Stimulated activated CD4-positive, alpha-beta T cell treated with anti-CD3 and anti-CD28 coated beads, Interleukin-1b, Interleukin-23, amount 100 ng/mL, for 1 hour (primary cell): ENCODE measurements around the gene TFDP1.

Source experiments
- DNase-seq, 2 donors: peaks; one replicate each; pipeline ENCODE4 v3.0.0-alpha.2; 2020; ENCODE audit warnings: low read depth in 2 of 2

Gene TFDP1, protein sequence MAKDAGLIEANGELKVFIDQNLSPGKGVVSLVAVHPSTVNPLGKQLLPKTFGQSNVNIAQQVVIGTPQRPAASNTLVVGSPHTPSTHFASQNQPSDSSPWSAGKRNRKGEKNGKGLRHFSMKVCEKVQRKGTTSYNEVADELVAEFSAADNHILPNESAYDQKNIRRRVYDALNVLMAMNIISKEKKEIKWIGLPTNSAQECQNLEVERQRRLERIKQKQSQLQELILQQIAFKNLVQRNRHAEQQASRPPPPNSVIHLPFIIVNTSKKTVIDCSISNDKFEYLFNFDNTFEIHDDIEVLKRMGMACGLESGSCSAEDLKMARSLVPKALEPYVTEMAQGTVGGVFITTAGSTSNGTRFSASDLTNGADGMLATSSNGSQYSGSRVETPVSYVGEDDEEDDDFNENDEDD

DNA sequence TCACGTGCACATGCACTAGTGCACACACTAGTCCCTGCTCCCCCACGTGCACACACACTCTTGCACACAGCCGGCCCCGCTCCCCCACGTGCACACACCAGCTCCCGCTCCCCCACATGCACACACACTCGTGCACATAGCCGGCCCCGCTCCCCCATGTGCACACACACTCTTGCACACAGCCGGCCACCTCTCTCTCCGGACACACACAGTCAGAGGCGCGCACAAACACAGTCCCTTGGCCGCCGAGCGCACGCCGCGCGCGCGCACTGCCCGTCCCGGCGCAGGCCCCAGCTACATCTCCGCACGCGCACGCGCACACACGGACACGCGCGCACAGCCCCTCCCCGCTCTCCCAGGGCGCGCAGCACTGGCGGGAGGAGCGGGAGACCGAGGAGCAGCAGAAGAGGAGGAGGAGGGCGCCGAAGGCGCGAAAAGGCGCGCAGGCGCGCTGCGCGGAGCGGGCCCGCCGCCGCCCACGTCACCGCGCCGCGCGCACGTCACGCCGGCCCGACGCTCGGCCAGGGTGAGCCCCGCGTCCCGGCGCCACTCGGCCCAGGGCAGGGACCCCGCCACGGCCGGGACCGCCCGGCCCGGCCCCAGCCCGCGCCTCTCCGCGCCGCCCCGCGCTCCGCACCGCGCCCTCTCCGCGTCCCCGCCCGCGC lies at the start of gene TFDP1:
Gene TFDP1 (plus strand): TSS at position 549 of the 665 bp plus-strand sequence. CDS start 1,085 bp downstream, outside the sequence.
- DNase-seq: peak; percentile 8 to 37

DNA sequence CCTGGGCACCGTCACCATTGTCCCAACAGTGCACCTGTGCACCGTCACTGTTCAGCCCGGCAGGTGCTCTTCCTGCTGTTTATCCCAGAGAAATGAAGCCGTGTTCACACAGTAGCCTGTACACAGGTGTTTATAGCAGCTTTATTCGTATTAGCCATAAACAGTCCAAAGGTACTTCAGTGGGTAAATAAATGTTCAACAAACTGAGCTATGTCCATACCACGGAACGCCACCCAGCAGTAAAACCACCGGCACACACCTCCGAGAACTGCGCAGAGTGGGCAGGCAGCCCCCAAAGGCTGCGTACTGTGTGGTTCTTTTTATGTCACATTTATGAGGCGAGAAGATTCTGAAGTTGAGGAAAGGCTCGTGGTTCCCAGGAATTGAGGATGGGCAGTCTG lies 49.2 kb upstream of the TFDP1 start:
- no peak for DNase-seq

DNA sequence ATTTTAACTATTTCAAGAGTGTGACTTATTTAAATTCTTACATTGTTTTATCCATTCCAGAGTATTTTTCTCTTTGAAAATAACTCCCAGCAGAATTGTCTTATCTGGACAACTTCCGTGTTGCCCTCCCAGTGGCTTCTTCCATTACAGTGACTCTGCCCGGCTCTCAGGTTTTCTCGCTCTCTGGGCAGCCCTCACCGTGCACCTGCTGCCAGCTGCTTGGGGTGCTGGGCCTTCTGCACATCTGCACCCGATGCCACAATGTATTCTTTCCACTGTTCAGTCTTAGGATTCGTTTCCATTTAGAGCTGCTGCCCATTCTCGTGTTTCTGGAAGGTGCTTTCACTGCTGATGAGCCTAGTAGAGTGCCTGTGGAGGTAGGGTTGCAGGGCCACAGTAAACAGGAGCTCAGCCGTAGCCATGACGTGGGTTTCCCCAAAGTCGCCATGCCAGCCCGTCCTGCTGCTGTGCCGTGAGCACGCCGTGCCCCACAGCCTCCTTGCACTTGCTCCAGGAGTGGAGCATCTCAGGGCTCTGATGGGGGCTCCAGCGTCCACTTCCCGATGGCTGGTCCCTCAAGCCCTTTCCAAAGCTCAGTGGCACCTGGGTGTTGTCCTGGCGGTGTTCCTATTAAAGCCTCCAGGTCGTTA lies 48.0 kb upstream of the TFDP1 start:
- DNase-seq: no peak

DNA sequence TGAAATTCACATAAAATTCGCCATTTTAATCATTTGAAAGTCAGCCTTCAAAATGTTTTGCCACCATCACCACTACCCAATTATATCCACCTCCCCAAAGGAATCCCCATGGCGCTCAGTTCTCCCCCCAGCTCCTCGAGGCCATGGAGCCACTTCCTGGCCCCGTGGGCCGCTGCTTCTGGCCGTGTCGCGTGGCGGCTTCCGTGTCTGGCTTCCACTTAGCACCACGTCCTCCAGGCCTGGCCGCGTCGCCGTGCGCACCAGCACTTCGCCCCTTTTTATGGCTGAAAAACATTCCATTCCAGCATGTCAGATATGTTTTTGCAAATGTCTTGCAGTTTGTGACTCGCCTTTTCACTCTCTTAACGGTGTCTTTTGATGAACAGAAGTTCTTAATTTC lies 47.3 kb upstream of the TFDP1 start:
- DNase-seq: no peak

DNA sequence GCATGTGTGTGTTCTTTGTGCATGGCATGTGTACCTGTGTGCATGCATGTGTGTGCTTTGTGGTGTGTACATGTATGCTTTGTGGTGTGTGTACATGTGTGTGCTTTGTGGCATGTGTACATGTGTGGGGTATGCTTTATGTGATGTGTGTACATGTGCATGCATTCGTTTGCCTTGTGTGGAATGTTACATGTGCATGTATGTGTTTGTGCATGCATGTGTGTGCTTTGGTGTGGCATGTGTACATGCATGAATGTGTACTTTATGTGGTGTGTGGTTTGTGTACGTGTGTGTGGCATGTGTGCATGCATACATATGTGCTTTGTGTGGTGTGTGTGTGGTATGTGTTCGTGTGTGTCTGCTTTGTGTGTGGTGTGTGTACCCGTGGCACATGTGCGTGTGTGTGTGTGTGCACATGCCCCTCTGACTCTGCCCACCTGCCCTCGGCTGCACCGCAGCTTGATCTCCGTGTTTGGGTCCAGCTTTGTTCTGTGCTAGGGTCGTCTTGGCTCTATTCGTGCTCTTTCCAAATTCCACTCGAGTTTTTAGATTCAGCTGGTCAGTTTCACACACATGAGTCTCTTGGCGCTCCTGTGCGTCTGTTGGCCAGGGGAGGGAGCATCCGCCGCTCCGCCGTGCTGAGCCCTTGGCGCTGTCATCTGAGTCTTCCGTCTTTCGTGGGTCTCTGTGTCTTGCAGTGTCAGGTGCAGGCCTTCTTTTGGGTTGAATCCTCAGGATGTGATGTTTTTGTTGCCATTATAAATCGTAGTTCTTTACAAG lies 46.5 kb upstream of the TFDP1 start:
- DNase-seq: no peak

DNA sequence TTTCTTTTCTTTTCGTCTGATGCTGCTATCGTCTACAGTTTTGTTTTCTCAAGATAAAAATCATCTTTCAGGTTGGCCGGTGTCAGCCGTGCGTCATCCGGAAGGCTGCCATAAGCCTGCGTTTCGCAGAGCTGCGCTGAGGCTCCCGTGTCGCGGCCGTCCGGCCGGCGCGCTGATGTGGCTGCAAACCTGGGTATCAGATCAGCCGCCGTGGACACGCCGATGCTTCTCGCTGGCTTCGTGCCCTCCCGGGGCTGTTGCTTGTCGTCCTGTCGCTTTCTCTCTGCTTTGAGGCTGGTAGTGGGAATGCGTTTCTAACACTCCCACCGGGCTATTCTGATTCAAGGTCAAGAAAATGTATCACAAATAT lies 45.9 kb upstream of the TFDP1 start:
- DNase-seq: no peak

DNA sequence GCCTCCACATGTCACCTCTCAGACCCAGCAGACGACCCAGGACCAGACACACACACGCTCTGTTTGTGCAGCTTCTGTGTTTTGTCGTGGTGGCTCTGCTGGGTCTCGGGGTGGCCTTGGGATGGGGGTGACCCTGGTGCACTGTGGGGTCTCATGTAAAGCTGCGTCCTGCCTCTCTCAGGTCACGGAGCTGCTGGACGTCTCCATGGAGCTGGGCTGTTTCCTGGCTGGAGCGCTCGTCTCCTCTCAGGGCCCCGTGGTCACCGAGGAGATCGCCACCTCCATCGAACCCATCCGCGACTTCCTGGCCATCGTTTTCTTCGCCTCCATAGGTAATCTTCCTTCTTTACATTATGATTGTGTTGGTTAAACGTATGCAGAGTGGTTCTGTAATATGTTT lies 45.4 kb upstream of the TFDP1 start:
- no peak for DNase-seq

DNA sequence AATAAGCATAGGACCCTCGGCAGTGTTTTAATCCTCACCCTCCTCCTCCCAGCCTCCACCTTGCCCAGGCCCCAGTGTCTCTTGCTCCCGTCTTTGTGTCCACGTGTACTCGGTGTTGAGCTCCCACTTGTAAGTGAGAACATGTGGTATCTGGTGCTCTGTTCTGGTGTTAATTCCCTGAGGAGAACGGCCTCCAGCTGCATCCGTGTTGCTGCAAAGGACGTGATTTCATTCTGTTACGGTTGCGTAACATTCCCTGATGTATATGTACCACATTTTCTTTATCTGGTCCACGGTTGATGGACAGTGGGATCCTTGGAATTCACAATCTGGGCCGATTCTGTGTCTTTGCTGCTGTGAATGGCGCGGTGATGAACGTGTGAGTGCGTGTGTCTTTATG lies 44.7 kb upstream of the TFDP1 start:
- no peak for DNase-seq

DNA sequence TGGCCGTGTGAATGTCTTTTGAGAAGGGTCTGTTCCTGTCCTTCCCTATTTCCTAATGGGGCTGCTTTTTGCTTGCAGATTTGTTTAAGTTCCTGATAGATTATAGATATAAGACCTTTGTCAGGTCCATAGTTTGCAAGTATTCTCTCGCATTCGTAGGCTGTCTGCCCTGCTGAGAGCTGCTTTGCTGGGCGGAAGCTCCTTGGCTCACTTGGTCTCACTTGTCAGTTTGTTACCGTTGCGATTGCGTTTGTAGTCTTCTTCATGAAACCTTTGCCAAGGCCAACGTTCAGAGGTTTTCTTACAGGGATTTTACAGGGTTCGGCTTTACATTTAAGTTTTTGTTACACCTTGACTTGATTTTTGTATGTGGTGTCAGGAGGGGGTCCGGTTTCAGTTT lies 44.0 kb upstream of the TFDP1 start:
- DNase-seq: no peak

DNA sequence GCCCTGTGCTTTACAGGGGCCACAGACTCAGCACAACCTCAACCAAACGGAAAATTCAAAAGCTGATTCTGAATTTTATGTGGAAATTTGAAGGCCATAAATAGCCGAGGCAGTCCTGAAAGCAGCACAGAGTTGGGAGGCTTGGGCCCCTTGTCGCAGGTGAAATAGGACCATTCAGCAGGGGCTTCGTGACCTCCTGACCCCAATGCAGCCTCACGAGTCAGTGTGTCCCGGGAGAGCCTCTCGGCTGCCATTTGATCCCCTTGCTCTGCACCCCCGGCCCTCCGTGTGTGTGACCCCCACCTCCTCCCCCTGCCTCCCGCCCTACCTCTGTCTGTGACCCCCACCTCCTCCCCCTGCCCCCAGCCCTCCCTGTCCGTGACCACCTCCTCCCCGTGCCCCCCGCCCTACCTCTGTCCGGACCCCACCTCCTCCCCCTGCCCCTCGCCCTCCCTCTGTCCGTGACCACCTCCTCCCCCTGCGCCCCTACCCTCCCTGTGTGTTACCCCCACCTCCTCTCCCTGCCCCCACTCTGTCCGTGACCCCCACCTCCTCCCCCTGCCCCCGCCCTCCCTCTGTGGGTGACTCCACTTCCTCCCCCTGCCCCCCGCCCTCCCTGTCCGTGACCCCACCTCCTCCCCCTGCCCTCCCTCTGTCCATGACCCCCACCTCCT lies 41.7 kb upstream of the TFDP1 start:
- DNase-seq: no peak

DNA sequence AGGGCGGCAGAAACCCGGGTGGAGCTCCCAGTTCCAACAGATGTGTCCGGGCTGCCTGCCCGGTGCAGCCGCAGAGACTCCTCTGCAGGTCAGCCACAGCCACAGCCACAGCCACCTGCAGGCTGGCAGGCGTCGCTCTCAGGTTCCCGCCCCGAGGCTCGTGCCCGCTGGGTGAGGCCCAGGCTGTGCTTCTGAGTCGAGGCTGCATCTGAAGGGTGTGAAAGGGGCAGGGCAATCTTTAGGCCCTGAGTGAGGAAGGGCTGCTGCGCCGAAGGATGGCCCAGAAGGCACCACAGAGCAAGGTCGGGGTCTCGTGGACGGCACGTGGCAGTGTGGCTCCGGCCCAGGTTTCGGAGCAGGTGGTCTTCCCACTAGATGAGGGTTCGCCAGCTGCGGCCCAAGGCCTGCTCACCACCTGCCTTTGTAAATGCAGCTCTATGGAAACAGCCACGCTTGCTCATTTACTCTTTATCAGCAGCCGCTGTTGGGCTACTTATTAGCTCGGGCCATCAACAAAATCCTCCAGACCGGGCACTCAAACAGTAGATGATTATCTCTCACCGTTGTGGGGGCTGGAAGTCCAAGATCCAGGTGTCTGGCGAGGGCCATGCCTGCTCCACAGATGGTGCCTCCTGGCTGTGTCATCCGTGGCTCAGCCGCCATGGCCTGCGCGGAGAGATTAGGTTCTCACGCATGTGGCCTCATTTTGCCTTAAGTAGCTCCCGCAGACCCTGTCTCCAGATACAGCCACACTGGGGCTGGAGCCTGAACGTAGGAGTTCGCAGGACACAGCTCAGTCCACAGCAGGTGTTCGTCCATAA lies 40.3 kb upstream of the TFDP1 start:
- no peak for DNase-seq

DNA sequence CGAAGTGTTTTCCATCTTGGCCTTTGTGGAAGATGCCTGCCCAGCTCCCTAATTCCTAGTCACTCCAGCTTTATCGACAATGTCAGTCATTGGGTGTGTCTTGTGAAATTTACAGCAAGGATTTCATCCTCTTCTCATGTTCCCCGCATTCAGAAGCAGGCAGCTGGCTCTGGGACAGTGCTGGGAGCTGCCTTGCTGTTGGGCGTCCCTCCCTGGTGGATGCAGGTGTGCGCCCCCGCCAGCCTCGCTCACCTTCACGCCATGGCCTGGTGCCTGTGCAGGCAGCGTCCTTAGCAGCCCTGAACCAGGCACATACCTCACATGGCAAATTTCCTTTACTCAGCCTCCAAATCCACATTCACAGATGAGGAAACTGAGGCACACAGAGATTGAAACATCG lies 39.7 kb upstream of the TFDP1 start:
- no peak for DNase-seq

DNA sequence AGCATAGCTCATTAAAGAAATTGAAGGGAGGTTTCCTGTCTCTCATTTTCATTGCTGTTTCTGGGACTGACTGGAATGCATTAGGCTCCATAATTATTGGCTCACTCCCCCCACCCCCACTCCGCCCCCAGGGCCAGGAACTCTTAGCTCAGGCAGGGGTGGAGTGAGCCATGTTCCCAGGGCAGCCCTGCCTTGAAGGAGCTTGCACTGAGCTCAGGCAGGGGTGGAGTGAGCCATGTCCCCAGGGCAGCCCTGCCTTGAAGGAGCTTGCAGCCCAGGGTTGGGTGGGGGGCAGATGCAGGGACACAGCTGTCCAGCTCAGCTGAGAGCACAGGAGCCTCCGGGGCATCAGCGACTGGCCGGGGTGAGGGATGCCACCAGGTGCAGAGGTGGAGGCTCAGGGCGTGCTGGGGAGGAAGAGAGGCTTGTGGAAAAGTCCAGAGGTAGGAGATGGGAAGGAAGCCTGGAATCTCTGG lies 39.1 kb upstream of the TFDP1 start:
- no peak for DNase-seq

DNA sequence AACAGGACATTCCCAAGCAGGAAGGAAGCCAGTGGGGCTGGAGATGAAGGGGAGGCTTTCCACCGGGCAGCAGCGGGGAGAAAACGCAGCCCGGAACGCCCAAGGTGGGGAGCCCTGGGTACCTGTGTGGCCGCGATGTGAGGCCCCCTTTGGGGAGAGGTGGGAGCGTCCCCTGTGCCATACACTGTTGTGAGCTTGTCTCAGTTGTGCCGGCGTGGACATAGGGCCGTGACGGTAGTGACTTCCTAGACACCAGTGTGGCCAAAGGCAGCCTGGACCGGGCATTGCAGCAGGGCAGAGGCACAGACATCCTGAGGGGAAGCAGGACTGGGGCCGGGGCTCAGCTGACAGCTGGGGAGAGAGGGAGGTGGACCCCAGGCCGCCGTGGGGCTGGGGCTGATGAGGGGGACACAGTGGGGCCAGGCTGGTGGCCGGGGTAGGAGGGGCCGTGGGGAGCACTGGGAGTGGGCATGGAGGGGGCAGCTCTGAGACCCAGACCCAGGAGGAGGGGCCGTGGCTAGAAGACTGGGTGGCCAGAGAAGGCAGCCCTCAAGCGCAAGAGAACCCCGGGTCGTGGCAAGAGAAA lies 38.5 kb upstream of the TFDP1 start:
- no peak for DNase-seq

DNA sequence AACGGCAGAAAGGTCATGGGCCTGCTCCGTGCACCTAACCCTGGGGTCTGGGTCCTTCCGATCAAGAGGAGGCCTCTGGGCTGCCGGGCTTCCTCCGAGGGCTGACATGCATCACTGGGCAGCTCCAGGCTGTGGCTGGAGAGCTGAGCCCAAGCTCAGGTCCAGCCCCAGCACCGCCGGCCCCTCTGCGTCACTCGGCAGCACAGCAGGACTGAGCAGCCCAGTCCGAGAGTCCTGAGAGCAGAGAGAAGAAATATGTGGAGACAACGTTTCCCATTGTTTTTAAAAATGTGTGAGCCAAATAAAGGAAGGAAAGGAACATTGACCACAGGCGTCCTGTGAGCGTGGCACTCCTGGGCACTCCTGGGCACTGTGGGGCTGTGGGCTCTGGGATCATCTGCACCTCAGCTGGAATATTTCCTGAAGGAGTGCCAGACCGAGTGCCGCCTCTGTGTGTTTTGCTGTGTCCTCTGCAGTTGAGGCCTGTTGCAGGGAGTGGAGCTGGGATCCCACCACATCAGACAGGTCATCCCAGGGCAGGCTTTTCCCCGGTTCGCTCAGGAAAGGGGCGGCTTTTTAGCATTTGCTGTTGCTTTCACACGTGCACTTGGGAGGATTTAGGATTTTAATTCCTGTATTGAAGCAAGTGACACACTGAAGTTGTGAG lies 37.8 kb upstream of the TFDP1 start:
- DNase-seq: no peak

DNA sequence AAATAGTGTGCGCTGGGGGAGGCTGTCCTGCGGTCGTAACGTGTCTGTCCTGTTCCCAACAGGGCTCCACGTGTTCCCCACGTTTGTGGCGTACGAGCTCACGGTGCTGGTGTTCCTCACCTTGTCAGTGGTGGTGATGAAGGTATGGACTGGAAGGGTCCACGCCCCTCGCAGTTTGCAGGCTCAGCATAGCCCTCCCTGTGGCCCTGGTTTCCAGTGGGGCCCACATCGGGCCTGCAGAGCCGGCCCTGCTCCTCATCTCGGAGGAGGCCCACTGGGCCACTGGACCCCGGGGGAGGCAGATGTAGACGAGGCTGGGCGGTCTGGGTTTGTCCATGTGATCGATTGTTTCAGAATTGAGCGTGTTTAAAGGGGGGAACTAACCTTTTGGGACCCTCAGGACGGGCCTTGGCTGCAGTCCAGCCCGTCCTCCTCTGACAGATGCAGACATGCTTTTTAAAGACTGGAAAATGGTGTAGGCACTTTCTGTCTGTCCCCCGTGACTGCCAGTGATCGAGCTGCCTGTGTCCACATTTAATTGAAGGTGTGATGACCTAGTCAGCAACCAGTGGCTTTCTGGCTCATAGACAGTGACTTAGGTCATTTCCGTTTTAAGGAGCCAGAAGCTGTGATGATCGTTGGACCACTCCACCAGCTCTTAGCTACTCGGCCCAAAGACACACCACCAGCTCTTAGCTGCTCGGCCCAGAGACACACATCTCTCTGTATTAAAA lies 37.1 kb upstream of the TFDP1 start:
- no peak for DNase-seq

DNA sequence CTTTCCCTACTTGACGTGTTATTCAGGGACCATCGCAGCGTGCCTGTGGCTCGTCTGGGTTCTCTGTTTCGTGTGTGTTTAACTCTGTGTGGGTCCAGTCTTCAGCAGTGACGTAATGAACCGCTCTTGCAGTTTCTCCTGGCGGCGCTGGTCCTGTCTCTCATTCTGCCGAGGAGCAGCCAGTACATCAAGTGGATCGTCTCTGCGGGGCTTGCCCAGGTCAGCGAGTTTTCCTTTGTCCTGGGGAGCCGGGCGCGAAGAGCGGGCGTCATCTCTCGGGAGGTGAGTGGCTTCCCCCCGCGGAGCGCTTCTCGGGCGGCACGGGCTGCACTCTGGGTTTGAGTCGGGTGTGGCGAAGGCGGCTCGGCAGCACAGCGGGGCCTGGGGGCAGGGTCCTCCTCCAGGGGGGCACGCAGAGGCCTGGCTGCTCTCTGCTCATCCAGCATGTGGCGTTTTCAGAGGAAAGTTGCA lies 36.3 kb upstream of the TFDP1 start:
- no peak for DNase-seq

DNA sequence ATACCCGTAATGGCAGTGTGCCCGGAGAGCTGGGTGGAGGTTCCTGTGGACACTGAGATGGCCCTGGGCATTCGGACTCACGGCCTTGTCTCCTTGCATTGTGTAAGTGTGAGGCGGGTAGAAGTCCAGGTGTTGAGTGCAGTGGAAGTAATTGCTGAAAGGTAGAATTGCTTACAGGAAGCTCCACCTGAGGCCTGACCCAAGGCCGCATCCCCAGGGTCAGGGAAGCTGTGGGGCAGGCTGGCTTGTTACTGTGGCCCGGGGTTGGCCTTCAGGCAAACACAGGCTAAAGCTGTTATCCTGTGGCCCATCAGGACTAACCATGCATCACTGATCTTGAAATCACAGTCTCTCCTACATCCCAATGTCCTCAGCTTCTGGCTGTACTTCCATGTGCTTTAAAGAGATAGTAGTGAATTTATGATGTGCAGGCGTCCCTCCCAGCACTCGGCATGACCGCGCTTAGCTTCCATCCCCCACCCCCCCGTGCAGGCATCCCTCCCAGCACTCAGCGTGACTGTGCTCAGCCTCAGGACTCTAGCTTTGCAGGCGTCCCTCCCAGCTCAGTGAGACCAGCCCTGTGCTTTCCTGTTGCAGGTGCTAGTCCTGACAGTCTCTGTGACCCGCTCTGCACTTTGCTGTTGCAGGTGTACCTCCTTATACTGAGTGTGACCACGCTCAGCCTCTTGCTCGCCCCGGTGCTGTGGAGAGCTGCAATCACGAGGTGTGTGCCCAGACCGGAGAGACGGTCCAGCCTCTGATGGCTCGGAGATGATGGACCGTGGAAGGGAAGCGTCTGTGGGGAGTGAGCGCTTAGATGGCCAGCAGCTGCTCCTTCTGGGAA lies 35.6 kb upstream of the TFDP1 start:
- DNase-seq: no peak
